Panc1 (cell line): ENCODE data around the gene HEYL. TPM values are rescaled to one million over a fixed set of nuclear protein-coding genes. Genes with fewer than 3 reads are reported as not detected.

ENCODE experiments used
- ATAC-seq: fragments of 200-7000 bp; cut with Tn5 transposase; 2 replicates; pipeline ENCODE4 v1.9.1; 2020; ENCODE audit warnings: mild to moderate bottlenecking, moderate library complexity
- BruUV-seq: library from RNA; stranded (reverse); fragments of 400-500 nt; replicated peaks from 2 replicates; lab custom pipeline; 2021; lab: Mats Ljungman, UMichigan
- CTCF ChIA-PET: fragments of 300-600 bp; sonication (Branson Sonifier 250); formaldehyde crosslinking; loops from one replicate; lab custom pipeline; 2022; ENCODE audit warnings: antibody characterized with exemption; lab: Charles Lee
- POLR2A ChIA-PET: fragments of 300-600 bp; sonication (Branson Sonifier 250); formaldehyde crosslinking; loops from one replicate; lab custom pipeline; 2022; ENCODE audit warnings: antibody characterized with exemption; lab: Charles Lee
- DNase-seq: peaks from one replicate; pipeline ENCODE4 v3.0.0-alpha.2; 2010; ENCODE audit warnings: low read depth, low spot score
- H3K27ac ChIP-seq: 2 replicates; pipeline ENCODE4 v1.5.1; 2011; ENCODE audit warnings: mild to moderate bottlenecking, low read length, inconsistent platforms
- H3K27me3 ChIP-seq: fragments of 200-500 bp; sonication (Bioruptor generic); 2 replicates; pipeline ENCODE4 v1.6.0; 2014; ENCODE audit warnings: low read length, inconsistent platforms; ENCODE audit not compliant: control insufficient read depth, insufficient read depth
- H3K36me3 ChIP-seq: fragments of 200-500 bp; sonication (Bioruptor generic); 2 replicates; pipeline ENCODE4 v1.5.1; 2014; ENCODE audit warnings: inconsistent platforms, mild to moderate bottlenecking, low read length, moderate library complexity; ENCODE audit not compliant: control insufficient read depth, insufficient read depth
- H3K4me1 ChIP-seq: 2 replicates; pipeline ENCODE4 v1.5.1; 2011; ENCODE audit warnings: inconsistent platforms, mild to moderate bottlenecking, low read length, moderate library complexity; ENCODE audit not compliant: control insufficient read depth, insufficient read depth
- H3K4me3 ChIP-seq, 2 experiments: 2 replicates each; pipeline ENCODE4 v1.5.1; 2011 to 2012; ENCODE audit warnings: low read depth in 2 of 2, low read length in 2 of 2, mild to moderate bottlenecking in 2 of 2, inconsistent platforms in 1 of 2, moderate library complexity in 1 of 2
- H3K9me3 ChIP-seq: fragments of 200-500 bp; sonication (Bioruptor generic); 2 replicates; pipeline ENCODE4 v1.5.1; 2014; ENCODE audit warnings: low read depth, mild to moderate bottlenecking, inconsistent platforms, low read length, moderate library complexity; ENCODE audit not compliant: control insufficient read depth, insufficient read depth
- POLR2AphosphoS5 ChIP-seq: IDR thresholded peaks from 2 replicates; pipeline ENCODE4 v1.6.1; 2012; ENCODE audit warnings: mild to moderate bottlenecking, low read depth, low read length, moderate library complexity
- REST ChIP-seq, 2 experiments: IDR thresholded peaks; 2 replicates each; pipeline ENCODE4 v1.6.1; 2011 to 2012; ENCODE audit warnings: low read depth in 2 of 2, control low read depth in 1 of 2, low read length in 1 of 2, mild to moderate bottlenecking in 1 of 2, moderate library complexity in 1 of 2; ENCODE audit not compliant: insufficient read depth in 1 of 2
- SIN3A ChIP-seq: IDR thresholded peaks from 2 replicates; pipeline ENCODE4 v1.6.1; 2012; ENCODE audit warnings: low read depth, mild to moderate bottlenecking, low read length, moderate library complexity, borderline replicate concordance; ENCODE audit not compliant: insufficient read depth
- TCF7L2 ChIP-seq: IDR thresholded peaks from 2 replicates; pipeline ENCODE4 v1.6.1; 2011; ENCODE audit warnings: mild to moderate bottlenecking, low read depth, low read length, inconsistent platforms
- in situ Hi-C: cut with HindIII; loops from 2 replicates; pipeline ENCODE4 v1.10.0; 2016; ENCODE audit warnings: low sequenced_read_pairs, low pct_unique_long_range_greater_than_20kb
- intact Hi-C: fragments of 100-400 bp; cut with micrococcal nuclease; formaldehyde crosslinking; loops from one replicate; pipeline ENCODE4 v1.10.0; 2022; ENCODE audit not compliant: unreplicated experiment
- total RNA-seq: library from RNA; stranded (reverse); gene quantifications from one replicate; pipeline ENCODE4 v1.2.1, GENCODE V29; 2021; ENCODE audit not compliant: unreplicated experiment
- TF ChIP-seq, protein P1 (sequence below): fragments of 450-650 bp; IDR thresholded peaks from 2 replicates; pipeline ENCODE4 v1.5.1; 2017; ENCODE audit warnings: mild to moderate bottlenecking

HEYL gene
- total RNA-seq, 1 experiment from 2014 or later, result 2.3 TPM

- ChIA-PET POLR2A (interaction anchor here (0.5 to 0.8 kb wide), 3 partner anchors 147 to 163 kb away, joined by 3 to 8 read pairs (median 3); partner anchors contain the start of gene PPIE), CTCF (interaction anchor here (0.6 kb wide), 1 partner anchor 549 kb away, joined by 5 read pairs; the partner anchor contains the start of gene NDUFS5)
- ATAC-seq (0 out of 2 replicates have a peak, but pooled peaks have one; percentile 13), DNase-seq (no peak)
- Histone ChIP-seq H3K9me3 (no peaks in the 10 kb centered on the region), H3K36me3 (peaks cover 16% of the 10 kb centered on the region), H3K27ac (peak overlapping the region; percentile 83), H3K27me3 (no peaks in the 10 kb centered on the region), H3K4me1 (peaks cover 22% of the 10 kb centered on the region; the same call in 1 of the 2 replicates), H3K4me3 (peak overlapping the region; percentile 90 to 92)
- no TSS peak for BruUV-seq
- TF ChIP-seq REST (IDR thresholded peaks at IDR 0.05; ENCODE audit: insufficient read depth in 1 of 2, low read depth in 2 of 2, low read length in 1 of 2), result no peak
- no peak for TF ChIP-seq SIN3A
- no peak for TF ChIP-seq TCF7L2
- TF ChIP-seq, protein P1, sequence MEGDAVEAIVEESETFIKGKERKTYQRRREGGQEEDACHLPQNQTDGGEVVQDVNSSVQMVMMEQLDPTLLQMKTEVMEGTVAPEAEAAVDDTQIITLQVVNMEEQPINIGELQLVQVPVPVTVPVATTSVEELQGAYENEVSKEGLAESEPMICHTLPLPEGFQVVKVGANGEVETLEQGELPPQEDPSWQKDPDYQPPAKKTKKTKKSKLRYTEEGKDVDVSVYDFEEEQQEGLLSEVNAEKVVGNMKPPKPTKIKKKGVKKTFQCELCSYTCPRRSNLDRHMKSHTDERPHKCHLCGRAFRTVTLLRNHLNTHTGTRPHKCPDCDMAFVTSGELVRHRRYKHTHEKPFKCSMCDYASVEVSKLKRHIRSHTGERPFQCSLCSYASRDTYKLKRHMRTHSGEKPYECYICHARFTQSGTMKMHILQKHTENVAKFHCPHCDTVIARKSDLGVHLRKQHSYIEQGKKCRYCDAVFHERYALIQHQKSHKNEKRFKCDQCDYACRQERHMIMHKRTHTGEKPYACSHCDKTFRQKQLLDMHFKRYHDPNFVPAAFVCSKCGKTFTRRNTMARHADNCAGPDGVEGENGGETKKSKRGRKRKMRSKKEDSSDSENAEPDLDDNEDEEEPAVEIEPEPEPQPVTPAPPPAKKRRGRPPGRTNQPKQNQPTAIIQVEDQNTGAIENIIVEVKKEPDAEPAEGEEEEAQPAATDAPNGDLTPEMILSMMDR, result no peak
- no peak for TF ChIP-seq POLR2AphosphoS5
- in situ Hi-C loops (no loop called here), intact Hi-C loops (no loop called here)
These were observed 64.0 kb downstream of the HEYL start for GRCh38 chr1:39575191-39576015.

DNA sequence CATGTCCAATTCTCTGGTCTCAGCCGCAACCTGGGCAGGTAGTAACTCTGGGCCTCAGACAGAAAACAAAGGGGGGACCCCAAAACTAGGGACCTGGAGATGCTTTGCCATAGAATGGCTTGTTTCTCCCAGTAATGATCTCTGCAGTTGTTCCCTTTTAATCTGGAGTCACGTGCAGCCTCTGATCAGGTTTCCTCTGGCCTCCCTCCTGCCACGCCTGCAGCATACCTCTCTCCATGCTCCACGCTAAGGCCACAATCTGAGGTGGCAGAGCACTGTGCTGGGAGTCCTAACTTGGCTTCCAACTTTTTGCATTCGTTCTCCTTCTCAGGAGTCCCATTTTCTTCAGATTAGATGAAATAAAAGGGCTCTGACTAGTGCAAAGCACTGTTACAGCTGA, 64.8 kb downstream of the HEYL start:
- in situ Hi-C loops (no loop called here), intact Hi-C loops (no loop called here)
- DNase-seq (no peak), ATAC-seq (no peak)
- POLR2A ChIA-PET, result no interaction called here
- Histone ChIP-seq H3K4me3 (peak overlapping the region; percentile 90 to 92), H3K27me3 (no peaks in the 10 kb centered on the region), H3K9me3 (no peaks in the 10 kb centered on the region), H3K27ac (peak overlapping the region; percentile 78), H3K36me3 (peaks cover 23% of the 10 kb centered on the region), H3K4me1 (peaks cover 22% of the 10 kb centered on the region; the same call in 1 of the 2 replicates)
- BruUV-seq, result no TSS peak
- TF ChIP-seq SIN3A (no peak), TCF7L2 (no peak), REST (IDR thresholded peaks at IDR 0.05; ENCODE audit: insufficient read depth in 1 of 2, low read depth in 2 of 2, low read length in 1 of 2) (no peak), POLR2AphosphoS5 (no peak; the same call in 1 of the 2 replicates)
- TF ChIP-seq, protein P1, result no peak
- CTCF ChIA-PET, result no interaction called here
